HG03442 (cell line): ENCODE data around the gene SGMS2.
A peak's percentile ranks its signal among the peaks of the same experiment; 100 is the strongest.

Source experiments
- ATAC-seq: cut with Tn5 transposase; IDR thresholded peaks from one replicate; pipeline ENCODE4 v1.9.1; 2021; ENCODE audit warnings: mild to moderate bottlenecking, moderate library complexity; ENCODE audit not compliant: unreplicated experiment

The SGMS2 gene

DNA sequence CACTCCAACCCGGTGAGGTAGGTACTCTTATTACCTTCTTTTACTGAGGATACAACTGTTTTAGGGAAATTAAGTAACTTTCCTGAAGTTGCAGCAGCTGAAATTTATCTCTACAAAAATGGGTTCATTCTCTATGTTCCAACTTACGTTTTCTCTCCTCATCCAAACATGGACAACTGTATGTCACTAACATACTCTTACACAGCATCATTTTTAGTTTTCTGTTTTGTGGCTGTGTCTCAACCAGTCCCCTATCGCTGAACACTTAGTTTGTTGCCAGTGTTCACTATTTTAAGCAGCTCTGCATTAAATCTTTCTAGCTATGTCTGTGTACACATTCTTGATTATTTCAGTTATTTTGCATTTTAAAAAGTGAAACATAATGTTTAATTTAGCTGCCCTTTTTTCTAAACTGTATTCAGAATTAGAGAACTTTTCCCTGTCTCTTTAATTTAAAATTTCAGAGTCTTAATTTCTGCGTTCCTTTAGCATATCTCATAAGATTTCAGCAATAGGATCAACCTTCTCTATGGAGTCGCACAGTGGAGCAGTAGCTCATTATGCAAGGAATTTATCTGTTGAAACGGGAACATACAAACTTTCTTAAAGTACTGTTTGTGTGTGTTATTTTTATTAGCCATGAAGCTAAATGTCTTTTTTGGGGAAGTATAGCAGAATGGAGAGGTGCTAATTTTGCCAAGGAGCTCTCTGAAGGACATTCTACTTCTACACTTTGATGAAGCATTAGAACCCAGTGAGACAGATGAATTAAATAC lies 3.8 kb downstream of the SGMS2 start:
- no peak for ATAC-seq

GRCh38 chr4:107831140-107831539 lies 6.4 kb downstream of the SGMS2 start:
- no peak for ATAC-seq

GRCh38 chr4:107832275-107832807 lies 7.6 kb downstream of the SGMS2 start:
- no peak for ATAC-seq

- ATAC-seq: no peak
Observed at GRCh38 chr4:107834241-107834794, 9.6 kb downstream of the SGMS2 start.

- ATAC-seq: no peak
Observed at GRCh38 chr4:107835406-107835805, 10.7 kb downstream of the SGMS2 start.

GRCh38 chr4:107837317-107837716 lies 12.6 kb downstream of the SGMS2 start:
- ATAC-seq: no peak

DNA sequence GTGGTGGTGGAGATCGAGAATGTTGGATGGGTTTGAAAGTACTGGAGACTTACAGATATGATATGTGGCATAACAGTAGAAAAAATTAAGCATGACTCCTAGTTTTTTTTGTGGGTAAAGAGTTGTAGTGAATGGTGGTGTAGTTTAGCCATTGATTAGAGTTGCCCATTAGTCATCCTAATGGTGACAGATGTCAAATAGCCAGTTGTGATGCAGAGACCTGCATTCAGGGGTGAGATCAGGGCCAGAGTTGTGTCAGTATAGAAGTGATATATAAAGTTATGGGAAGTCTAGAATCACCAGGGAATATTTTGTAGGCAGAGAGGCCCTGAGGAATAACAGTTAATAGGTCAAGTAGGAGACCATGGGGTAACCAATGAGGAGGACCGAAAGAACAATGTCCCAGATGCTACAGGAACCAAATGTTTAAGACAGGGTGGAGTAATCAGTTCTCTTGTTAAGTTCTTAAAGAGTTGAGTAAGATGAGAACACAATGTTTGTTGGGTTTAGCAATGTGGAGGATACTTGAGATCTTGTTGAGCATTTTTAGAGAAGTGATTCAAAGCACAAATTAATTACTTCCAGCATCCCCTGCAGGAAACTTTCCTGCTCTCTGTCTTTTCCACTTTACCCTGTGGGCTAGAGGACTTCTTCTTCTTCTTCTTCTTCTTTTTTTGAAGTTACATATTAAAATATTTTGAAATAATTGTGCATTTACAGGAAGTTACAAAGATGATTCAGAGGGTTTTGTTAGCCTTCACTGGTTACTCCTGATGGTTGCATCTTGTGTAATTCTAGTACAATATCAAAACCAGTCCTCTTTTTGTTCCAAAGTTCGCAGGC lies 13.3 kb downstream of the SGMS2 start:
- no peak for ATAC-seq

DNA sequence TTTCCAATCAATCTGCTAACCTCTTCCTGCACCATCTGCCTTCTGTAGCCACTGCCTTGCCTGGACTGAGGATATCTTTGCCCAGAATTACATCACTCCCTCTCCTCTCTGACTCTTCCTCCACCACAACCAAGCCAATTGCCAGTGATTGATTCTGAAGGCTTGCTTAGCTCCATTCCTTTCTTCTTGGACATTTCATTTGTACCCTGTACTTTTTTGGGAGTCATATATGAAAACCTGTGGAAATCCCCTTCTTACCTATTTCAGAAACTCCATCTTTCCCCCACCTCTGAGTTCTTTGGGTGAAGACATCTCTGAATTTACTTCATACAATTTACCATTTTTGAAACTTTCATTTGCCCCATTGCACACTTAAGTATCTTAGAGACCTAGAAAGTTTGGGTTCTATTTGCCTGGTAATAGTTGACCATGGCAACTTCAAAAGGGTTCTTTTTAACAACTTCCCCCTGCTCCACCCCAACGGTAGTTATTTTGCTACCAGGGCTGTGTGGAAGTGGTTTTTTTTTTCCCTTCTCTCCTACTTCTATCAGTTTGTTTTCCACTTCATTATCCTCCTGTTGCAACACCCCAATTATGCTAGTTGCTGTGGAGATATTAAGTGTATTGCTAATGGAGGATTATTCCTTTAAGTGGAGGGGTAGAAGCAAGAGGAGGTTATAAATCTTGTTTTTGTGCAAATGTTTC lies 14.3 kb downstream of the SGMS2 start:
- no peak for ATAC-seq

DNA sequence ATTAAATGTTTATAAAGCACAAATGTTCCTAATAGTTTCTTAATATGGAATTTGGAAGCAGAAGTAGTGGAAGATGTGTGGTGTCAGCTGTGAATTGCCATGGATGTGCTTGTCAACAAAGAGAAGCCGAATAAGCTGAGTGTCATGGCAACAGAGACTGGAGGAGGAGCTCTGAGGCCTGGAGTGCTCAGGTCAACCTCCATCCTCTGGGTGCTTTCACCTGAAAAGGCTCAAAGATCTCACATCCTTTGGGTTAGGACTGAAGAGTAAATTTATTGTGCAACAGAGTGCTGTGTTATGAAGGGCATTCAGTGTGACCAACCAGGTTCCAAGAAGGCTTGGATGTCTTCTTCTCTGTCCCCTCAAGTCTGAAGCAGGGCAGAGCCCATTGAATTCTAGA lies 18.7 kb downstream of the SGMS2 start:
- no peak for ATAC-seq

GRCh38 chr4:107845681-107846080 lies 20.9 kb downstream of the SGMS2 start:
- ATAC-seq: no peak

- ATAC-seq: no peak
Observed at GRCh38 chr4:107850438-107850837, 25.7 kb downstream of the SGMS2 start.

DNA sequence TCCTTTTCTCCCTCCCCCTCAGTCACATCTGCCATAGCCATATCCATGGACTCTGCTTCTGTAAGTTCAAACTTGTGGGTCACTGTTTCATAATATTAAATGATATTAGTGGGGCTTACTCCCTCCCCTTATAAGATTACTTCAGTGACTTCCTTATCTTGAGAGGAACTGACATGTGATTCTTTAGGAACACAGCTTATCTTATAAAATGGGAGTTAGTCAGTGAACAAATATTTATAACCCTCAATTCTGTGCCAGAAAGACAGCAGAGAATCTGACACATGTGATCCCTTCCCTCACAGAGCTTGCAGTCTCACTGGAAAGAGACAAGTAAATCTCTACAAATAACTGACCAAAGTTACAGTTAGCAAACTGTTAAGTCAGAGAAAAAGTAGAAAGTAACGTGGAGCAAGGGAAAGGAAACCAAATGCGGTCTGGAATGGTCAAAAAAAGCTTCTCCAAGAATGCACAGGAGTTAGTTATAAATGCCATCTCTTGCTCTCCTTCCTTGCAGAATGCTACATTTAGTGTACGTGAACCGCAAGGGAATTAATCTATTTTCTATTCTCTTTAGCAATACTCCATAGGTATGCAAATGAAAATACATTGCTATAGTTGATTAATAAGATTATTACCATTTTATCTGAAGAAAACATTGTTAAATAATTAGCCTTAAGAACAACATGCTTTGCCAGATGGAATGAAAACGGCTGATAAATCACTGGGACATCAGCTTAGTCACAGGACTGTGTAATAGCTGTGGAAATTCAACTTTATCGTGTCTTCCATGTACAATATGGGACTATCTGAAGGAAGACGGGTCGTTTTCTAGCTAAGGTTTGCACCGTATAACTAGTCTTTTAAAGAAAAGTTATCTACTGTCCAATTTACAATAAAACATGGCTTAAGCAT lies 29.0 kb downstream of the SGMS2 start:
- no peak for ATAC-seq

DNA sequence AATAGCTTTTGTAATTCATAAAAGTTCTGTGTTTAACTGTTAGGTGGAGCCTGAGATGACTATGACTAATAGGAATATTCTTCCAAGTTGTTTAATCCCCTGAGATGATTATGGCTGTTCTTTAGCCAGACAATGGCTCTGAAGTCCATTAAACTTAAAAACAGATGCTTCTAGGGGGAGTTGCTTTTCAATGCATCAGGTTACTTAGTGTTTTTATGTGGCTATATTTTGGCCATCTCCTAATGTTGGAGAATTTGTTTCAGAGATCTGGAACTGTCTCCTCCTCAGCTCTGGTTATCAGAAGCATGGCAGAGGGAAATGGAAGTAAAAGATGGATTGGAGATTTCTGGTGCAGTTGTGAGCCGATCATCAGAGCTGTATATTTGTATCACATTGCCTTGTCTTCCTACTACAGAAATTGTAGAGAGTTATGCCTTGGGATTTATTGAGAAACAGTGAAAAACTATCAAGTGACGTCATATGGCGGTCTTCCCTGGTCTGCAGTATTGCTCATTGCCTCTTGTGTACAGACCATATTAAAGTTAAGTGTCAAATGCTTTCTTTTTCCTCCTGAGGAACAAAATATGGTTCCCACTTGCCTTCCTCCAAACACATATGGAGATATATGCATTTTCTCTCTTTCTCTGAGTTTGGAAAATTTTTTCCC lies 29.8 kb downstream of the SGMS2 start:
- no peak for ATAC-seq

- ATAC-seq: no peak
Observed at GRCh38 chr4:107855723-107856122, 31.0 kb downstream of the SGMS2 start.

GRCh38 chr4:107856901-107857300 lies 32.2 kb downstream of the SGMS2 start:
- ATAC-seq: no peak

GRCh38 chr4:107857741-107858140 lies 33.0 kb downstream of the SGMS2 start:
- no peak for ATAC-seq

- ATAC-seq: no peak
Observed at GRCh38 chr4:107858158-107858742, 33.5 kb downstream of the SGMS2 start.

- ATAC-seq: peak; percentile 38
Observed at GRCh38 chr4:107862658-107863057, 37.9 kb downstream of the SGMS2 start.

DNA sequence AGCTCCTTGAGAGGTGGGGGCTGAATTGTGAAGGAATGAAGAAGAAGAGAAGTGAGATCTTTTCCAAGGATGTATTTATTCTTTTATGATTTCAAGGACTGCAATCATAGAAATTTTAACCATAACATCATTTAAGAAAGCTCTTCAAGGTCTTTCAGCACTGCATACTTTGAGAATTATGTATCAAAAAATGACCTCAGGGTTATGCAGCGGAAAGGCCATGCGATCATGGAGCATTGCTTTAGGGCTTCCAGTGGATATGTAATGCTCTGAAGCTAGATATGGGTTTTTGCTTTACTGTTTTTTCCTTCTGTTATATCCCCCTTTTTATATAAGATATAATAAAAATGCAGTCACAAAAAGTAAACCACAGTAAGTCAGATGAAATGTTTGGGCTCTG lies 38.7 kb downstream of the SGMS2 start:
- no peak for ATAC-seq
